Esophagus mucosa (tissue), 1 donor: Measurements from ENCODE around the gene RBM34. TPM values are rescaled to one million over a fixed set of nuclear protein-coding genes. Genes with fewer than 3 reads are reported as not detected.
"Not testable (repeated sequence)": the region's sequence is repeated elsewhere in the genome, so short reads cannot be mapped to it uniquely, and the experiment has no call there.

Experiments
- ATAC-seq: fragments of 200-7000 bp; cut with Tn5 transposase; one replicate; pipeline ENCODE4 v1.9.1; 2020
- total RNA-seq: library from RNA; stranded (reverse); gene quantifications from one replicate; pipeline ENCODE4 v1.2.4, GENCODE V29; 2023
- donor health status: DM: yes; HTN: yes; CAD: no.

RBM34 gene
- total RNA-seq, 1 donor from 2014 or later, result 63.7 TPM

- ATAC-seq, result not testable (repeated sequence)
These were observed 69.6 kb downstream of the RBM34 start for GRCh38 chr1:235091319-235092044.

- ATAC-seq, result no peak
These were observed 70.5 kb downstream of the RBM34 start for GRCh38 chr1:235090406-235091069.

GRCh38 chr1:235088907-235089306 lies 72.1 kb downstream of the RBM34 start:
- no peak for ATAC-seq

GRCh38 chr1:235088430-235088829 lies 72.6 kb downstream of the RBM34 start:
- no peak for ATAC-seq

GRCh38 chr1:235087906-235088305 lies 73.1 kb downstream of the RBM34 start:
- no peak for ATAC-seq

GRCh38 chr1:235085411-235086117 lies 75.5 kb downstream of the RBM34 start:
- ATAC-seq, result not testable (repeated sequence)

Other genes with a start within 250 kb of the RBM34 start
- gene TOMM20, start 32.4 kb downstream of the RBM34 start, total RNA-seq, result 102 TPM
- gene ARID4B, start 166.9 kb upstream of the RBM34 start, total RNA-seq, result 13.5 TPM
- 21.1 TPM for gene GGPS1, start 167.3 kb upstream of the RBM34 start, total RNA-seq
- gene TBCE, start 206.2 kb upstream of the RBM34 start, total RNA-seq, result 17.9 TPM